Activated naive CD4-positive, alpha-beta T cell treated with anti-CD3 and anti-CD28 coated beads, Interleukin-2, amount 50 U/mL, for 24 hours (primary cell): ENCODE results near the gene ETV3L.

Experiments used
- H3K27ac Mint-ChIP-seq: one replicate; pipeline ENCODE4 v1.8.0; 2021; ENCODE audit warnings: mild to moderate bottlenecking, mixed read lengths
- H3K27me3 Mint-ChIP-seq: one replicate; pipeline ENCODE4 v1.8.0; 2021; ENCODE audit warnings: mixed read lengths
- H3K36me3 Mint-ChIP-seq: one replicate; pipeline ENCODE4 v1.8.0; 2021; ENCODE audit warnings: mixed read lengths
- H3K4me1 Mint-ChIP-seq: one replicate; pipeline ENCODE4 v1.8.0; 2021; ENCODE audit warnings: mixed read lengths
- H3K4me3 Mint-ChIP-seq: one replicate; pipeline ENCODE4 v1.8.0; 2021; ENCODE audit warnings: mild to moderate bottlenecking, mixed read lengths
- H3K9me3 Mint-ChIP-seq: one replicate; pipeline ENCODE4 v1.8.0; 2021; ENCODE audit warnings: mixed read lengths

ETV3L gene

DNA sequence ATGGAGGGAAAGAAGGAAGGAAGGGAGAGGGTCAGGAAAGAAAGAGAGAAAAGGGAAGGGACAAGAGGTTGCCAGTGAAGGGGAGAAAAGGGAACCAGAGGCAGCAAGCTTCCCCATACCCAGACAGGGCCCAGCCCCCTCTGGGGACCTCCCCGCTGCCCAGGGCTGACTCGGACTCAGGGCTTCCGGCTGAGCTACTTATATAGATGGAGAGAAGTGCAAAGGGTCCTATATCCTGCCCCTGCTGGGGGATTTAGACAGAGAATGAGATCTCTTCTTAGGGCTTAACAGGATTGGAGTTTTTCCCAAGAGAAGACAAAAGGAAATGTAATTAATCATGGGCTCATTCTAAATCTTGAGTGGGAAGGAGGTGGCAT lies at the start of gene ETV3L:
Gene ETV3L, minus strand, starts transcription at position 176 of the 377 bp plus-strand sequence. CDS start 285 bp downstream, outside the sequence.
- H3K4me3 Mint-ChIP-seq = no peak within 1 kb of the TSS
- H3K9me3 Mint-ChIP-seq = no peaks in the 10 kb centered on the region
- H3K27me3 Mint-ChIP-seq = no peaks in the 10 kb centered on the region
- H3K36me3 Mint-ChIP-seq = no peaks in the 10 kb centered on the region
- no peak within 1 kb of the TSS for H3K27ac Mint-ChIP-seq
- no peaks in the 10 kb centered on the region for H3K4me1 Mint-ChIP-seq

DNA sequence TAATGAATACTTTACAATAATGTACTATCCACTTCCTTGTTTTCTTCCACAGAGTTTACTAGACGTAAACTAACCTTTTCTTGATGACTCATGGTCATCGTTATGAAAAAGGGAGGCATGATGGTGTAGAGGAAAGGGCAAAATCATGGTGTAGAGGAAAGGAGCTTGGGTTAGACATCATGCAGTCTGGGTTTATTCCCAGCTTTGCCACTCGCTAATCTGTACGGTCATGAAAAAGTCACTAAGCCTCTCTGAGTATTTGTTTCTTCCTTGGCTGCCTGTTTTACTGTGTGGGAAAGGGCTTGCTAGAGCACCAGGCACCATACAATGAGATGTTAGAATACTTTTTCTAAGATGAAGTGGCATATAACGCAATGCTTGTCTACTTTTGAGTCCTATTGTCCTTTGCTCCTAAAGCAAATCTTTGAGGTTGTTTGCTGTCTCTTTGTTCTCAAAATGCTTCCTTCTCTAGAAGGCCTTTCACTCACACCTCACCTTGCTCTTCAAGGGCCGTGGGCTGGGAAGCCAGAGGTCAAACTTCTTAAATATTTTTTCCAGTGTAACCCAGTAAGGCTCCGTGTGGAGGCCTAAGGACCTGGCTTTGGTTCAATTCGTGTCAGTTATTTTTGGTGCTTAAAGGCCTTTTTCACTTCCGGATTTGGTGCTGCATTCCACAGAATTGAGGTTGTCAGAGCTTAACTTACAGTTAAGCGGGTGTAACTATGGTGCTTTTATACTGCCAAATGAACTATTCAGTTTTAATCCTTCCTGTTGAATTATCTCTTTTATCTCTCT lies 48.5 kb upstream of the ETV3L start:
- H3K4me3 Mint-ChIP-seq = no peak overlapping the region
- no peaks in the 10 kb centered on the region for H3K9me3 Mint-ChIP-seq
- no peaks in the 10 kb centered on the region for H3K27me3 Mint-ChIP-seq
- no peak overlapping the region for H3K27ac Mint-ChIP-seq
- H3K36me3 Mint-ChIP-seq = no peaks in the 10 kb centered on the region
- peaks cover 11% of the 10 kb centered on the region for H3K4me1 Mint-ChIP-seq

DNA sequence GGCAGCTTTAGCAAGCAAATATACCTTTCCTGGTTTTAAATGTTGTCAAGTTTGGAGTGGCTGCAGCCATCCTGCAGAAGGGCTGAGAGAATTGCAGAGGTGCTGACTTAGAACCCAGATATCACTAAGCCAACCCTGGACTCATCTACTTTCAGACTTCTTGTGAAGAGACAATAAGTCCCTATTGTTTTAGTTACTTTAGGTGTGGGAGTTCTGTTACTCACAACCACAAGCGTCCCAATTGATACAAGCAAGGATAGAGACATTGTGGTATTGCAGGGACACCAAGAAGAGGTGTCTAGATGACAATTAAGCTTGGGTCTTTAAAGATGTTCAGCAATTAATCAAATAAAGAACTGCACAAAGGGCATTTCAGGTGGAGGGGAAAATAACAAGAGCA lies 47.4 kb upstream of the ETV3L start:
- H3K4me3 Mint-ChIP-seq = no peak overlapping the region
- no peaks in the 10 kb centered on the region for H3K9me3 Mint-ChIP-seq
- H3K36me3 Mint-ChIP-seq = no peaks in the 10 kb centered on the region
- no peak overlapping the region for H3K27ac Mint-ChIP-seq
- peaks cover 11% of the 10 kb centered on the region for H3K4me1 Mint-ChIP-seq
- no peaks in the 10 kb centered on the region for H3K27me3 Mint-ChIP-seq

DNA sequence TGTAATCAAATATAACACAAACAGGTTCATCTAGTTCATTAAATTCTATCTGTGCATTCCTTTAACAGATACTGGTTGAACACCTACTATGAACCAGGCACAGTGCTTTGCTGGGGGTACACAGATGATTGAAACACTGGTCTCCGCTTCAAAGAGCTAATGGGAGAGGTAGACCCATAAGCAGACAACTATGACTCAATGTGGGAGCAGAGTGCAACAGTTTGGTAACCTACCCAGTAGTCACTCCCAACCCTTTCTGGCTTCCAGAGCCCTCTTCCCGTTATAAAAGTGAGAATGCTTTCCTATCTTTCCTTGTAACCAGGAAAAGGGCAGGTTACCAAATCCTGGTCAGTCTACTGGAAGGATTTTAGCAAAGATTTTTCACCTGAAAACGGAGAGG lies 46.6 kb upstream of the ETV3L start:
- Mint-ChIP-seq H3K27me3 (no peaks in the 10 kb centered on the region), H3K9me3 (no peaks in the 10 kb centered on the region), H3K36me3 (no peaks in the 10 kb centered on the region), H3K4me1 (peaks cover 12% of the 10 kb centered on the region), H3K27ac (no peak overlapping the region), H3K4me3 (no peak overlapping the region)

DNA sequence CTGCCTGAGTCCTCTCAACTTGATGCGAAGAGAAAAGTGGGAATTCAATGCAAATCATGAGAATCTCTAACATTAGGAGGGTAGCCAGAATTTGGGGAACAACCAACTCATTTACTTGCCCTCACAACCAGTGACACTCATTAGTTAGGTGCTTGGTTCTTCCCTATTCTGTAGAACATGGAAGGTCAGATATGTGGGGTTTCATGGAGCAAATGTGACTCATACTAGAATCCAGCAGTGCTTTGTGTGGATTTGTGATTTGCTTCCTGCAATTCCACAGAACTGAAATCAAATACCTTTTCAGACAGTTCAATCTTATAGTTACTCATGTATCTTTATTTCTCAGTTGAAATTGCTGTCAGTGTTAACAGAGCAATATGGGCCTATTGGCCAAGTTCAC lies 45.5 kb upstream of the ETV3L start:
- H3K4me1 Mint-ChIP-seq = peaks cover 17% of the 10 kb centered on the region
- H3K27ac Mint-ChIP-seq = no peak overlapping the region
- H3K4me3 Mint-ChIP-seq = no peak overlapping the region
- no peaks in the 10 kb centered on the region for H3K27me3 Mint-ChIP-seq
- H3K36me3 Mint-ChIP-seq = no peaks in the 10 kb centered on the region
- H3K9me3 Mint-ChIP-seq = no peaks in the 10 kb centered on the region

DNA sequence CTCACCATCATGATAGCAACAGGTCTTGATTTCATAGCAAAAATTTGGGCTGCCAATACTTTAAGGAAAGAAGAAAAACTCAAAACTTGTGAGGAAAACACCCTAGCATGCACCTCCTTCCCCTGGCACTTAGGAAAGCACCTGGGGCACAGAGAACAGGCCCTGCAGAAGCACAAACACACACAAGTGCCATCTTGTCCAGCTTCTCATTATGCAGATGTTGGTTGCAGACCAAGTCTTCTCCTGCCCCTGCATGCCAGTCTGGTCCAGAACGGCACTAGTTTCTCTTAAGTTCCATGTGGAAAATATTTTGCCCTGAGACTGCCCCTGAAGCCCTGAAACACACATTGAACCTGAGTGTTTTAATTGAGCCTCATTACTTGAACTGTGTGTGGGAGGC lies 44.9 kb upstream of the ETV3L start:
- Mint-ChIP-seq H3K4me3 (no peak overlapping the region), H3K36me3 (no peaks in the 10 kb centered on the region), H3K4me1 (peaks cover 22% of the 10 kb centered on the region), H3K27me3 (no peaks in the 10 kb centered on the region), H3K27ac (no peak overlapping the region), H3K9me3 (no peaks in the 10 kb centered on the region)

DNA sequence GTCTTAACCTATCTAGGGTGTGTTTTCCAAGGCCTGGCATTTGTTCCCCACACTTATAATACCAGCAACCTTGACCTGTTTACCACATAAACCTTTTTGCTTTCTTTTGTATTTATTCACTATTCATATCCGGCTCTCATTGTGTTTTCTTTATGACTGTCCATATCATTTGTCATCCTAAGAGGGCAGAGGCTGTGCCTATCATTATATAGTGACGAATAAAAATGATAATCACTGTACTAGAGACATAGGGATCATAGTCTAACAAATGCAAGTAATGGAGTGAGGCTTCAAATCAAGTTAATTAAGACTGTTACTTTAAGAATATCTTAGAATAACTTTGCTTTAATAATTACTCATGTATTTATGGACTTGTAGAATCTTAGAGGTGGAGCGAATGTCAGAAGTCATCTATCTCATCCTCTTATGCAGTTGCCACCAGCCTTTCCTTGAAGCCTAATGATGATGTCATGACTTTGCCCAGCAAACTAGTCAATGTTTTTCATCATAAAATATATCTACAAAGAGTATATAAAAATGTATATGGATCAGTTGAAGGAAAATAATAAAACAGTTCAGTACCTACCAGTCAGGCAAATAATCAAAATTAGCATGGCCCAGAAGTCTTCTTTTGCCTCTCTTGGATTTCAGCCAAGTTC lies 43.3 kb upstream of the ETV3L start:
- no peak overlapping the region for H3K4me3 Mint-ChIP-seq
- H3K9me3 Mint-ChIP-seq = no peaks in the 10 kb centered on the region
- H3K27ac Mint-ChIP-seq = no peak overlapping the region
- peaks cover 26% of the 10 kb centered on the region for H3K4me1 Mint-ChIP-seq
- H3K27me3 Mint-ChIP-seq = no peaks in the 10 kb centered on the region
- no peaks in the 10 kb centered on the region for H3K36me3 Mint-ChIP-seq

DNA sequence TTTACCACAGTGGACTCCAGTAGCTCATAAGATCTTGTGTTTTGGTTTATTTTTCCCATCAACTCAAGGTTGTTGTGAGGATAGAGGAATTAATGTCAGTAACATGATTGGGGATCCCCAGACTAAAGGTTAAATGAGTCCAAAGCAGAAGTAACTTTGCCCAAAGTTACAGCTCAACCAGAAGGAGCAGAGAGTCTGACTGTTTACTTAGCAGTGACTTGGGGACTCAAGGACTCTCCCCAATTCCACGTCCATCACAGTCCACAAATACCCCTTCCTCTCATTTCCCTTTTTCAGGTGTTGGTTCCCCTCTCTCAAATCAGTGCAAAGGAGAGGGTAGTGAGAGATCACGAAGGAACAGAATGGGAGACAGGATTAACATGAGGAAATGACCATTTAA lies 42.6 kb upstream of the ETV3L start:
- Mint-ChIP-seq H3K27ac (no peak overlapping the region), H3K9me3 (no peaks in the 10 kb centered on the region), H3K4me3 (no peak overlapping the region), H3K36me3 (no peaks in the 10 kb centered on the region), H3K27me3 (no peaks in the 10 kb centered on the region), H3K4me1 (peaks cover 32% of the 10 kb centered on the region)

DNA sequence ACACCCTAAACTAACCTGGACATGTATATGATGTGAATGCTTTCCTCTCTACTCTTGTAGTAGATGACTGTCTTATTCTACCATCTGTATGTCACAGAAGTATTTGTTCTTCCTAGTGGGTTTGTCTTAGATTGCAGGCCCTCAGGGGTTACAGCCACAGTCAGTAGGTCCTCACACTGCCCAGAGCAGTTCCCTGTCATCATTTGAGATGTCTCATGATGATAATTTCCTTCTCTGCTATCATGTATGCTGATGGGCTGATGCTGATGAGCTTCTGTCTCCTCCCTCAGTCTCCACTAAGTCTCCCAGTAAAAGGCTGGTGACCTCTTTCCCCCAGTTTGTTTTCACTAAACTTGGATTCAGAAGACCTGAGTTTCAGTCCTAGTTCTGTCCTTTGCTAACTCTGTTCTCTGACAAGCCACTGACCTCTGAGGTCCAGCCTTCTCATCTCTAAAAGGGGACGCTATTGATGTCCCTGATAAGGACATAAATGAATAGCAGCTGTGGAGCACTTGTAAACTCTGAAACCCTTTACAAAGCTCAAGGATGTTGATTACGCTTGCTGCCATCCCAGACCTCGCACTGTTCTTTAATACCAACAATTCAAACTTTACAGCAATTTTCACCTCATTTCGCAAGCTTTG lies 41.7 kb upstream of the ETV3L start:
- Mint-ChIP-seq H3K9me3 (no peaks in the 10 kb centered on the region), H3K36me3 (peaks cover under 1% of the 10 kb centered on the region), H3K27me3 (no peaks in the 10 kb centered on the region), H3K4me3 (no peak overlapping the region), H3K4me1 (peaks cover 41% of the 10 kb centered on the region), H3K27ac (peak overlapping the region; percentile 38)

DNA sequence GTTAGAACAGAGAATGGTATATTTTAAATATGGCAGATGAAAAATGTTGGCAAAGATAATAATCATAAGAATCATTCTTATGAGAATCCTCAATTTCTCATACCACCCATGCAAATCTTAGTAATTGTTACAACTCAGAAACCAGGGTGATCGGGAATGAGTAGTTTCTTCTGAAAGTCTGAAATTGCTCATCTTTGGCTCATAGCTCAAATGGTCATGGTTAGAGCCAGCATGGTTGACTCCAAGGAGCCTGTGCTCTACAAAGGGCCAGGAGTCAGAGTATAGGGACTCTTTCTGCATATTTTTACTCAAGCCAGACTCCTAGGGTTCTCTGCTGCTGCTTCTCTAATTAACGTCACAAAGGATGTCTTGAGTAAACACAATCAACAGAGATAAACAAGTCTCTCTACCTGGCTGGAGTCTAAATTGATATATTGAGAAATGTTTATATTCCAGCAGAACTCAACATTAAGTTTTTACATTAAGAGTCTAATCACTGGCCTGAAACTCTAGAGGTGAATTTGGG lies 40.5 kb upstream of the ETV3L start:
- H3K27ac Mint-ChIP-seq = peak overlapping the region; percentile 92

DNA sequence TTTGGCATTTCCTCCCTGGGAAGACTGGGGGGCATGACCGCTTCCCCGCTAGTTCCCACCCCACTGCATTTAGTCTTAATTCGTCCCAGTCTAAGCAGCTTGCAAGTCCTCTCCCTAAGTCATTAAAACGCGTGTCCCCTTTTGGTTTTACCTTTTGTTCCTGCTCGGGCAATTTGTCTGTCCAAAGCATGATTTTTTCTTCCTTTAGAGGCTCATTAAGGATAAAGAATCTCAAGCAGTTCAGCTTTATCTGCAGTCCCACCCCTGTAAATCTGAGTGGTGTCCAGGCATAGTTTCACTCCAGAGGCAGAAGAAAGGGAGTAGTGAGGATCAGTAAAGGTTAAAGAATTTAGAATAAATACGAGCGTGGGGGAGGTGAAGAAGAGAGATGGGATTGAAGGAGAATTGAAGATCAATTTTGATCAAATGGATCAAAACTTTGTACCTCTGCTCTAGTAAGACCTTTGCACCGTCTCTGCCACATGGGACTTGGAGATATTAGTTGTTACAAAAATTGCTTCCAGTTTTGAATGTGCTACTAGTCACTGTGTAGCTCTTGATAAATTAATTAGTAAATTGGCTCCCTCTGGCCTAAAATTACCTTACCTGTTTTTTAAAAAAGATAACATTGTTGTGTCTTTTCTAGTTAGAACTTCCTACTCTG lies 39.6 kb upstream of the ETV3L start:
- Mint-ChIP-seq H3K4me3 (peak overlapping the region; percentile 88), H3K27ac (peak overlapping the region; percentile 92), H3K36me3 (peaks cover 8% of the 10 kb centered on the region), H3K9me3 (no peaks in the 10 kb centered on the region), H3K27me3 (no peaks in the 10 kb centered on the region), H3K4me1 (peaks cover 60% of the 10 kb centered on the region)

More for the DNA sequence above, 40.5 kb upstream of the ETV3L start:
- Mint-ChIP-seq H3K36me3 (peaks cover 4% of the 10 kb centered on the region), H3K4me1 (peaks cover 53% of the 10 kb centered on the region), H3K27me3 (no peaks in the 10 kb centered on the region), H3K4me3 (peak overlapping the region; percentile 88), H3K9me3 (no peaks in the 10 kb centered on the region)

DNA sequence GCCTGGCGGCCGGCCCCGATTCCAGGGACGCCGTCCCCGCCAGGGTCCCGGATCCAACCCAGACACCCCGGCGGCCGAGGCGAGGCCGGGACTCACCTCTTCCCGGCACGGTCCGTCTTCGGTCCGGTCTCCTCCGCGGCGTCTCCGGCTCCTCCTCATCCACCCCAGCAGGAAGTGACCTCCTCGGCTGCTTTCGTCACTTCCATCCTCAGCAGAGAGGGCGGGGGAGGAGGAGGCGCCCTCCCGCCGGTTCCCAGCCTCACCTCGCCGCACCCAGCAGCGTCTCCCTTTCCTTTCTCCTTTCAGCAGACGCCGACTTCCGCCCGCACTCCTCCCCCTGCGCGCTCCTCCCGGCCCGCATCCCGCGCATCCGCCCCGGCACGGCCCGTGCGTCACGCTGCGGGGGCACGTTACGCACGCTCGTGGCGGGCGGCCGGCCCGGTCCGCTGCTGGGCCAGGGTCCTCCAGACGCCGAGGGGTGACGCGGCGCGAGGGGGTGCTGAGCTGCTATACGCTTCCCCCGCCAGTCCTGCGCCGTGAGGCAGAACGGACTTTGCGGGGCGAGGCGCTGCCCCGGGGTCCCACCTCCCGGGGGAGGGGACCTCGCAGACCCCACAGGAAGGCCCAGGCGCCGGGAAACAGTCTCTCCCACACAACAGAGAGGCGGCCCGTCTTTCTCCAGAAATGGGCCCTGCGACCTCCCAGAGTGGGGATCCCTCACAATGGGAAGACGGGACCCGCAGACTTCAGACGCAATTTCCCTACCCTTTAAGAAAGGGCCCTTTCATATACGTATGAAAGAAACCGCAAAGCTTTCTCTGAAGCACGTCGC lies 38.8 kb upstream of the ETV3L start, which contains the start of gene ETV3:
Gene ETV3, minus strand, starts transcription at position 176 of the 832 bp plus-strand sequence. CDS start 2,043 bp downstream, outside the sequence.
- Mint-ChIP-seq H3K4me3 (peak within 1 kb of the TSS; percentile 98), H3K27me3 (no peaks in the 10 kb centered on the region), H3K9me3 (no peaks in the 10 kb centered on the region), H3K27ac (peak within 1 kb of the TSS; percentile 92), H3K4me1 (peaks cover 68% of the 10 kb centered on the region), H3K36me3 (peaks cover 11% of the 10 kb centered on the region)

DNA sequence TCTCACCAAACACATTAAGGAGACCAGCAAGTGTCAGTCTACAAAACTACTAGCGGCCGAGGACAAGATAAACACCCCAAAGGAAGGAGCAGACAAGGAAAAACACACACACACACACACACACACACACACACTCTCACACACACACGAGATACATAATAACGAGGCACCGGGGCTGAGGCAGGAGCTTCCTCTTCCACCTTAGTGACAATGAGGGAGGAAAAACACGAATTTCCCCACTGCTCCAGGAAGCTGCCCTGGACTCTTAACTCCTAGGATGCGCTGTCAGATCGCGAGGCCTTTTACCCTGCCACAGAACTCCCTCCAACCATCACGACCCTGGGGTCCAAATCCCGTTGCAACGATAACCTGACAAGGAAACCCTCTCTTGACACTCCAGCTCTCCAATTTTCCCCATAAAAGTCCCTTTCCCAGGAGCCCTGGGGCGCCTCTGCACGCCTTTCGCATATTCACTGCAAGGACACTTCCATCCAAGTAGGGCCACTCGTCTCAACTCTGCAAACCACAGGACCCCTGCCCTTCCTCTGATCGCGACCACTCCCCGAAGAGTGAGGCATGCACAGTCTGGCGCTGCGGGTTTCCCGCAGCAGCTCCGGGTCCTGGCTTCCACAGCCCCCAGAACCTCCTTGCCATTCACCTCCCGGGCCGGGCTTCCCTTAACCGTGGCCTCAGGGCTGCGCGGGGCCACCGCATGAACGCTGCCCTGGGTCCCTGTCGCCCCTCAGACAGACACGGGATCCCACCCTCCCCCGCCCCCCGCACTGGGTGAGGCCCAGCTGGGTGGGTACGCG lies 38.0 kb upstream of the ETV3L start:
- Mint-ChIP-seq H3K27ac (peak overlapping the region; percentile 90), H3K9me3 (no peaks in the 10 kb centered on the region), H3K36me3 (peaks cover 13% of the 10 kb centered on the region), H3K4me3 (peak overlapping the region; percentile 98), H3K4me1 (peaks cover 76% of the 10 kb centered on the region), H3K27me3 (no peaks in the 10 kb centered on the region)

DNA sequence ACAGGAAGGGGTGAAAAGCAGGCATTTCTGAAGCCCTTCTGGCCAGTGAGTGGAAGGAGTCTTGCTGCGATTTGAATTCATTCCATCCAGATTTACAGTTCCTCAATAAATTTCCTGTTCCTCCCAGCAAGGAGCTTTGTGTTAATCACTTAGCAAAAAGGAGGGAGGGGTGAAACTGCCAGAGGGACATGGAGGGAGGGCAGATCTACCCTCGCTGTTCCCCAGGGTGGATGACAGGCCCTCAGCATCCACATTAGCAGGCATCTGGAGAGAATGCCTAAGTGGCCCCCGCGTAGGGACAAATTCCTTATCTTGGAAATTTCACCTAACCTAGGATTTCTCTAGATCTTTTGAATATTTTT lies 37.4 kb upstream of the ETV3L start:
- peaks cover 82% of the 10 kb centered on the region for H3K4me1 Mint-ChIP-seq
- H3K9me3 Mint-ChIP-seq = no peaks in the 10 kb centered on the region
- peaks cover 16% of the 10 kb centered on the region for H3K36me3 Mint-ChIP-seq
- no peaks in the 10 kb centered on the region for H3K27me3 Mint-ChIP-seq
- H3K4me3 Mint-ChIP-seq = peak overlapping the region; percentile 98
- H3K27ac Mint-ChIP-seq = peak overlapping the region; percentile 90
